ENCODE results near the gene NOB1. TPM values are rescaled to one million over a fixed set of nuclear protein-coding genes. Genes with fewer than 3 reads are reported as not detected.

NOB1 gene
- total RNA-seq, 1 donor from 2014 or later = 60.3 TPM

- H3K9me3 Mint-ChIP-seq = no peaks in the 10 kb centered on the region
Observed at GRCh38 chr16:69712277-69712676, 42.4 kb downstream of the NOB1 start.

GRCh38 chr16:69711115-69711740 lies 43.5 kb downstream of the NOB1 start:
- Mint-ChIP-seq H3K36me3 (peaks cover 7% of the 10 kb centered on the region), H3K9me3 (no peaks in the 10 kb centered on the region), H3K27me3 (no peaks in the 10 kb centered on the region), H3K4me3 (no peak overlapping the region), H3K4me1 (ENCODE audit: unreplicated experiment) (peaks cover 7% of the 10 kb centered on the region), H3K27ac (no peak overlapping the region)
- TF ChIP-seq CTCF (conservative IDR thresholded peaks at IDR 0.05) = no peak
- DNase-seq (ENCODE audit: extremely low spot score, unreplicated experiment) = no peak

More at GRCh38 chr16:69712277-69712676, 42.4 kb downstream of the NOB1 start:
- DNase-seq (ENCODE audit: extremely low spot score, unreplicated experiment) = no peak
- Mint-ChIP-seq H3K27ac (no peak overlapping the region), H3K27me3 (no peaks in the 10 kb centered on the region), H3K36me3 (peaks cover 7% of the 10 kb centered on the region), H3K4me1 (ENCODE audit: unreplicated experiment) (peaks cover 7% of the 10 kb centered on the region), H3K4me3 (no peak overlapping the region)
- TF ChIP-seq CTCF (conservative IDR thresholded peaks at IDR 0.05) = no peak

- peak; percentile 83 for TF ChIP-seq CTCF (conservative IDR thresholded peaks at IDR 0.05)
- Mint-ChIP-seq H3K4me1 (ENCODE audit: unreplicated experiment) (peaks cover 7% of the 10 kb centered on the region), H3K4me3 (no peak overlapping the region), H3K36me3 (peaks cover 3% of the 10 kb centered on the region), H3K27me3 (no peaks in the 10 kb centered on the region), H3K9me3 (no peaks in the 10 kb centered on the region), H3K27ac (peak overlapping the region; percentile 24)
- DNase-seq (ENCODE audit: extremely low spot score, unreplicated experiment) = no peak
Observed at GRCh38 chr16:69709456-69710084, 45.2 kb downstream of the NOB1 start.

DNA sequence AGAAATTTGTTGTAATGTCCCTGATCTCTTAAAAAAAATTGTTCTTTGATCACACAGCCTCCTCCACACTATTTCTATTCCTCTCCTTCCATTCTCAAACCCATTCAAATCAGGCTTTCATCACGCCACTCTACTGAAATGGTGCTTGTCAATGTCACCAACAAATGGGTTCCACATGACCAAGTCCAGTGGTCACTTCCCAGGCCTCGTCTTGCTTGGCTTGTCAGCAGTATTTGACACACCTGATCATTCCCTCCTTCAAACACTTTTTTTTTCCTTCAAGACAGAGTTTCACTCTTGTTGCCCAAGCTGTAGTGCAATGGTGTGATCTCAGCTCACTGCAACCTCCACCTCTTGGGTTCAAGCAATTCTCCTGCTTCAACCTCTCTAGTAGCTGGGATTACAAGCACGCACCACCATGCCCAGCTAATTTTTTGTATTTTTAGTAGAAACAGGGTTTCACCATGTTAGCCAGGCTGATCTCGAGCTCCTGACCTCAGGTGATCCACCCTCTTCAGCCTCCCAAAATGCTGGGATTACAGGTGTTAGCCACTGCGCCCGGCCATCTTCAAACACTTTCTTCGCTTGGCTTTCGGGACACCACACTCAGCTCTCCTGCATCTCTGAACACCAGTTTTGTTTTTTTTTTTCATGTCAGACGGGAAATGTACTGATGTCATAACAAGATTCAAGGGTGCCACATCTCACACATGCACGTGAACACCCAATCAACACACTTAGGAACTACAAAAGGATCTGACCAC lies 46.6 kb downstream of the NOB1 start:
- no peaks in the 10 kb centered on the region for H3K9me3 Mint-ChIP-seq
- TF ChIP-seq CTCF (conservative IDR thresholded peaks at IDR 0.05) = no peak
- H3K36me3 Mint-ChIP-seq = peaks cover 3% of the 10 kb centered on the region
- peaks cover 7% of the 10 kb centered on the region for H3K4me1 Mint-ChIP-seq (ENCODE audit: unreplicated experiment)
- H3K27ac Mint-ChIP-seq = peak overlapping the region; percentile 22
- no peaks in the 10 kb centered on the region for H3K27me3 Mint-ChIP-seq
- H3K4me3 Mint-ChIP-seq = peak overlapping the region; percentile 1
- no peak for DNase-seq (ENCODE audit: extremely low spot score, unreplicated experiment)

GRCh38 chr16:69706975-69707340 lies 47.8 kb downstream of the NOB1 start:
- TF ChIP-seq CTCF (conservative IDR thresholded peaks at IDR 0.05) = no peak
- peak overlapping the region; percentile 73 for H3K27ac Mint-ChIP-seq
- no peak for DNase-seq (ENCODE audit: extremely low spot score, unreplicated experiment)
- H3K36me3 Mint-ChIP-seq = peaks cover 3% of the 10 kb centered on the region
- no peaks in the 10 kb centered on the region for H3K27me3 Mint-ChIP-seq
- peaks cover 7% of the 10 kb centered on the region for H3K4me1 Mint-ChIP-seq (ENCODE audit: unreplicated experiment)
- peak overlapping the region; percentile 24 for H3K4me3 Mint-ChIP-seq
- H3K9me3 Mint-ChIP-seq = no peaks in the 10 kb centered on the region

All from type B pancreatic cell (in vitro differentiated cells).